ENCODE measurements around the gene WWTR1. TPM values are rescaled to one million over a fixed set of nuclear protein-coding genes. Genes with fewer than 3 reads are reported as not detected.

Gene WWTR1
- total and polyA plus RNA-seq, 2 of the 8 experiments (the other 6 are each of a cell fraction or from before 2014, with no cell fraction given) = 15.7 to 18.6 TPM

DNA sequence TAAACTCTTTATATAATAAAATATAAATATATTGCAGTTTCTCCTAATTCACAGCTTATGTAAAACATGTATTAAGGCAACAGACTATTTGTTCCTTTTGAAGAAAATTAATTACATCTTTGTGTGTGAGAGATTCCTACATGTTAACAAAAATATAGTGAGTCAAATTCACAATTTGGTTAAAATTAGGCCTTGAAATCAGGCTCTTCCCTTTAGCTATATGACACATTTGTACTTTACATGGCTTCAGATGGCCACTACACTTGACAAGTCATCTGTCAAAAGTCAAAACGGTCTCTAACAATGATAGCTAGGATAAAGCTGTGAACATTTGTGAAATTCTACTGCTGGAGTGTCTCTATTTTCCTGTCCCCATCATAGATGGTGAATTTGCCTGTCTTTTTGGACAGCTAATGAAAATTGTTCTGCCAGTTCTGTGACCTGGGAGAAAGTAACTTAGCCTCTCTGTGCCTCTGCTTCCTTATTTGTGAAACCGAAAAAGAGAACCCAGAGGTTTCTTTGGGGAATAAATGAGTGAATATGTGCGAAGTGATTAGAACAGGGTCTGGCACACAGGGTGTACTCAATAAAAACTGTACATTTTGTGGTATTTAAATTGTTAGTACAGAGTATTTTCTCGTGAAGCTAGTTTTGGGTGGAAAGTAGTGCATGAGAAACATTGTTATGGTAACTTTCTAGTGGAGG, 159.7 kb downstream of the WWTR1 start (continued):
- TF ChIP-seq CHD7 (IDR thresholded peaks at IDR 0.05; ENCODE audit: insufficient replicate concordance, low read length) = no peak
- no peak for TF ChIP-seq JUN (IDR thresholded peaks at IDR 0.05; ENCODE audit: low read depth, low read length)
- no peak for TF ChIP-seq MAX (IDR thresholded peaks at IDR 0.05)
